ENCODE data around the gene BTNL2.
"Not testable (repeated sequence)": the region's sequence is repeated elsewhere in the genome, so short reads cannot be mapped to it uniquely, and the experiment has no call there.

Gene BTNL2

DNA sequence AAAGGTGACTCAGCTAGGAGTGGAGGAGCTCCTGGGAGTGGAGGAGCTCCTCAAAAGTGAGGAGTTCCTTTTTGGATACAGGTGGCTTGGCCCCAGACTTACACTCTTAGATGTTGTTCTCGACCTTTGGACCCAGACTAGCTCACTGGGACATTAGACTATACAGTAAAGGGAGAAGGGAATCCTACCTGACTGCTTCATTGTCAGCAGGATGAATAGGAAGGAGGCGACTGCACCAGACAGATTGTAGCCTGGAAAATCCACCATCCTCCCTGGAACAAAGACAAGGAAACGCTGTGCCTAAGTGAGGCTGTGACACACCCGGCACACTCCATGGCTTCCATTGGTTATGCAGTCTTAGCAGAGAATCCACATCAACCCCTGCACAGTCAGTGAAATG lies at the start of gene BTNL2:
Gene BTNL2, minus strand, starts transcription at position 325 of the 400 bp plus-strand sequence. Its CDS starts 58 bp downstream, at position 267.
- no peak for DNase-seq (ENCODE audit: low read depth, low spot score)

DNA sequence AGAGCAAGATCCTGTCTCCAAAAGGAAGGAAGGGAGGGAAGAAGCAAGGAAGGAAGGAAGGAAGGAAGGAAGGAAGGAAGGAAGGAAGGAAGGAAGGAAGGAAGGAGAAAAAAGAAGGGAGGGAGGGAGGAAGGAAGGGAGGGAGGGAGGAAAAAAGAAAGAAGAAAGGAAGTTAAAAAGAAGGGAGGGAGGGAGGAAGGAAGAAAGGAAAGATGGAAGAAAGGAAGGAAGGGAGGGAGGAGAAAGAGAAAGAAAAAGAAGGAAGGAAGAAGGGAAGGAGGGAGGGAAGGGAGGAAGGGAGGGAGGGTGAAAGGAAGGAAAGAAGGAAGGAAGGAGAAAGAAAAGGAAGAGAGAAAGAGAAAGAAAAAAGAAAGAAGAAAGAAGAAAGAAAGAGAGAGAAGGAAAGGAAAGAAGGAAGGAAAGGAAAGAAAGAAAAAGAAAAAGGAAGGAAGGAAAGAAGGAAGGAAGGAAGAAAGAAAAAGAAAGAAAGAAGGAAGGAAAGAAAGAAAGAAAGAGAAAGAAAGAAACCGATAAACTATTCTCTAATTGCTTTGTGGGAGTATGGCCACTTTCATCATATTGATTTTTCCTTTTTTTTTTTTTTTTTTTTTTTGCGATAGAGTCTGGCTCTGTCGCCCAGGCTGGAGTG lies 42.2 kb upstream of the BTNL2 start:
- no peak for DNase-seq (ENCODE audit: low read depth, low spot score)

GRCh38 chr6:32447932-32448331 lies 41.0 kb upstream of the BTNL2 start:
- DNase-seq (ENCODE audit: low read depth, low spot score), result no peak

DNA sequence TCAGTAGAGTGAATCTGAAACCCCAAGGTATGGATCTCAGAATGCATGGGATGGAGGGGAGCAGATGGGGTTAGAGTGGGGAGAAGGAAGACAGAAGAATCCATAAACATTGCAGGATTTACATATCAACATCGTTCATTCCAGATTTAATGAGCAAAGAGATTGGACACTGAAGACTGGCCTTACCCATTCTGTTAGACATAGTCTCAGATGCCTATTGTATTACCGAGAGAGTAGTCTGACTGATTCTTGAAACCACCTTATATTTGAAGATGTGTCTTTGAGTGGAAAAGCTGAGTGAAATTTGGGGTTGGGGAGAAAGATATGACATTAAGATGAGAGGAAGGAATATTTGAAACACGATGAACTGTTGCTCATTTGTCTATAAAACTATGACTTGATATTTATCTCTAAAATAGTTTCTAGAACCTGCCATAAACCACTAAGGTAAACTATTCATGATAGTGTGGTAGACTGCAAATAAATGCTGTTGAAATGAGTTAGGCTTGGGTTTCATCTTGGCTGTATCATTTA lies 38.4 kb upstream of the BTNL2 start:
- DNase-seq (ENCODE audit: low read depth, low spot score), result no peak

GRCh38 chr6:32444433-32444832 lies 37.5 kb upstream of the BTNL2 start:
- DNase-seq (ENCODE audit: low read depth, low spot score), result no peak

- no peak for DNase-seq (ENCODE audit: low read depth, low spot score)
Measured at GRCh38 chr6:32442977-32443552, 36.1 kb upstream of the BTNL2 start.

GRCh38 chr6:32442243-32442667 lies 35.3 kb upstream of the BTNL2 start:
- DNase-seq (ENCODE audit: low read depth, low spot score), result no peak

DNA sequence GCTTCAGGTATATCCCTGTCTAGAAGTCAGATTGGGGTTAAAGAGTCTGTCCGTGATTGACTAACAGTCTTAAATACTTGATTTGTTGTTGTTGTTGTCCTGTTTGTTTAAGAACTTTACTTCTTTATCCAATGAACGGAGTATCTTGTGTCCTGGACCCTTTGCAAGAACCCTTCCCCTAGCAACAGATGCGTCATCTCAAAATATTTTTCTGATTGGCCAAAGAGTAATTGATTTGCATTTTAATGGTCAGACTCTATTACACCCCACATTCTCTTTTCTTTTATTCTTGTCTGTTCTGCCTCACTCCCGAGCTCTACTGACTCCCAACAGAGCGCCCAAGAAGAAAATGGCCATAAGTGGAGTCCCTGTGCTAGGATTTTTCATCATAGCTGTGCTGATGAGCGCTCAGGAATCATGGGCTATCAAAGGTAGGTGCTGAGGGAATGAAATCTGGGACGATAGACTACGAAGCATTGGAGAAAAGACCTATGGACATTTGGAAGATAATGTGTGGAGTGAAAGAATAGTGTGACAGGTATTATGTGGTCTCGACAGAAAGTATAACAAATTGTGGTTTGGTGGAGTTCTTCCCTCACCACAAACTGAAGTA lies 32.7 kb upstream of the BTNL2 start, which contains the start of gene HLA-DRA:
Gene HLA-DRA, plus strand, starts transcription at position 286 of the 613 bp plus-strand sequence. Its CDS starts 64 bp downstream, at position 350.
- no peak for DNase-seq (ENCODE audit: low read depth, low spot score)

GRCh38 chr6:32439139-32439538 lies 32.2 kb upstream of the BTNL2 start:
- DNase-seq (ENCODE audit: low read depth, low spot score), result no peak

- no peak for DNase-seq (ENCODE audit: low read depth, low spot score)
Measured at GRCh38 chr6:32436995-32437836, 30.2 kb upstream of the BTNL2 start.

DNA sequence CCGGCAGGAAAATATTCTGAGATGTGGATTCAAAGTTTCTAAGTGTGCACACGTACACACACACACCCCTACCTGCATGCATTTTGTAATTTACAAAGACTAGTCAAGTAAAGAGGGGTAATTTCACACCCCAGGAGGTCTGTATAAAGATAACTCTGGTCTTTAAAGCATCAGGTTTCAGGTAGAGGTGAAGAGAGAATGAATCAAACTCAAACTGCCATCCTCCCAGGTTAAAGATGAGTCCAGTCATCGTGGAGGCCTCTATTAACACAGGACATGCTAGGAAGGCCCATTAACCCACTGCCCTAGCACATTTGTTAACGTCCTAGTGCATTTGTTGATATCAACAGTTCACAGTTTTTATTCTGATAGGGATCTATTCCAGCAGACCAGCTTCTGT lies 29.2 kb upstream of the BTNL2 start:
- DNase-seq (ENCODE audit: low read depth, low spot score), result no peak

DNA sequence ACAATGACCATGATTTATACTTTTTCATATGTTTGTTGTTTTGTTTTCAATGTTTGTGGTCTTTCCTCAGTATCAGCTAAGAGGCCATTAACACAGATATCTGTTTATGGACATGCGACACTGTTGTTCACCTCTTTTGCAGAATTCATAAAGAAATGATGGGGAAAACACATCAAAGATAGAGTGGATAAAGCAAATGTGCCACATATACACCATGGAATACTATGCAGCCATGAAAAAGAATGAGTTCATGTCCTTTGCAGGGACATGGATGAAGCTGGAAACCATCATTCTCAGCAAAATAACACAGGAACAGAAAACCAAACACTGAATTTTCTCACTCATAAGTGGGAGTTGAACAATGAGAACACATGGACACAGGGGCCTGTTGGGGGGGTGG lies 27.0 kb upstream of the BTNL2 start:
- DNase-seq (ENCODE audit: low read depth, low spot score), result not testable (repeated sequence)

DNA sequence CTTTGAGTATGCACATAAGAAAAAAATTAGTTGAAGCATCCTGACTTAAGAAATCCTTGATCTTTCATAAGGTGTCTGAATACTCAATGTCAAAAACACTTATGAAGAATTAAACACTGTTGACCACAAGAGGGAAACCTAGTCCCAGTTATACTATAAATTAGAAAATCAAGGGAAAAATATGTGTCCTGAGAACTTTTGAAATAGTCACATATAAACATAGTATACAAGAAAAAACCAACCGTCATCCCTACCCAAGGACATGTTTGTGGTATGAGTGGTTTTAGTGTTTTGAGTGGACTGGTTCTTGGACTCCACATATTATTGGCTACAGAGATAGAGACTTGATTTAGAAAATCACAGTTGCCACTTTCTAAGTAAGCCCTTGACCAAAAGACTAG lies 25.1 kb upstream of the BTNL2 start:
- DNase-seq (ENCODE audit: low read depth, low spot score), result no peak

GRCh38 chr6:32431142-32431541 lies 24.2 kb upstream of the BTNL2 start:
- DNase-seq (ENCODE audit: low read depth, low spot score), result no peak

DNA sequence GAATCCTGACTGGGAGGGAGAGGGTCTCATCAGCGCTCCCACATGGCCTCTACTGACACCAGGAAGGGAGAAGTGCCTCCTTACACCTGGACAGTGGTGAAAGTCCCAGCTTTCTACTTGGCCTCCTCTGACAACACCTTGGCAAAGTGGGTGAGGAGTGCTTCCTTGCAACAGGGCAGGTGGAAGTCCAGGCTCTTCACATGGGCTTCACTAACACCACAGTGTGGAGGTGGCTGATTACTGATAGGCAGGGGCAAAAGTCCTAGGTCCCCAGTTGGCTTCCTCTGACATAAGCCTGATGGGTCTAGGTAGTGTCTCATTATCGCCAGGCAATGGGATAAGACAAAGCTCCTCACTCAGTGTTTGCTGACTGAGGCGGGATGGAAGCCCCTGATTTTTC lies 23.2 kb upstream of the BTNL2 start:
- DNase-seq (ENCODE audit: low read depth, low spot score), result no peak

GRCh38 chr6:32427934-32428474 lies 21.0 kb upstream of the BTNL2 start:
- no peak for DNase-seq (ENCODE audit: low read depth, low spot score)

GRCh38 chr6:32427218-32427617 lies 20.2 kb upstream of the BTNL2 start:
- DNase-seq (ENCODE audit: low read depth, low spot score), result no peak

DNA sequence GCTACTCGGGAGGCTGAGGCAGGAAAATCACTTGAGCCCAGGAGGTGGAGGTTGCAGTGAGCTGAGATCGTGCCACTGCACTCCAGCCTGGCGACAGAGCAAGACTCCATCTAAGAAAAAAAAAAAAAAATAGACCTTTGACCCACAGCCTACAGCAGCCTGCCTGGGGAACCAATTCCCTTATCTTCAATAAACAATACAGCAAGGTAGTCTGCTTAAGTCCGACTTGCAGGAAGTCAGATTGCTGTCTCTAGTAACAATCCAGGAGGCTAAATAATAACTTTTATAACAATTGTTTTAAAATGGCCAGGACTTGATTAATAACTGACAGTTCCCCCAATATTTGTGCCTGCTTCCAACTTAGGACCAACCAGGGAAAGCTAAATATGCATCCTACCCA lies 19.4 kb upstream of the BTNL2 start:
- no peak for DNase-seq (ENCODE audit: low read depth, low spot score)

DNA sequence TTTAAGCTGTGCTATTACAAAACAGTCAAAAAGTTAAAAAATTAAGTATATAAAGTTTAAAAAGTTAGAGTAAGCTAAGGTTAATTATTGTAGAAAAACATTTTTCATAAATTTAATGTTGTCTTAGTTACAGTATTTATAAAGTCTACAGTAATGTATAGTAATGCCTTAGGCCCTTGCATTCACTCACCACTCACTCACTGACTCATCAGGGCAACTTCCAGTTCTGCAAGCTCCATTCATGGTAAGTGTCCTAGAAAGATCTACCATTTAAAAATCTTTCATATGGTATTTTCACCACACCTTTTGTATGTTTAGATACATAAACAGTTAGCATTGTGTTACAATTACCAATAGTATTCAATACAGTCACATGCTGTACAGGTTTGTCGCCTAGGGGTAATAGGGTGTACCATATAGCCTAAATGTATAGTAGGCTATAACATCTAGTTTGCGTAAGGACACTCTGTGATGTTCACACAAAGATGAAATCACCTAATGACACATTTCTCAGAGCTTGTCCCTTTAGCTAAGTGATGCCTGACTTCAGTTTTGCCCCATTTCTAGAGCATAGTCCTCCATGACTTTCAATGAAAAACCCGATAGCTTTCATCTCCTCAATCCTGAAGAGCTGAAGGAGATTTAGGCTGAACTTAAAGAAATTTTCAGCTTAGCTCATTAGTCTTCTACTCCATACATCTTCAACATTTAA lies 17.8 kb upstream of the BTNL2 start:
- DNase-seq (ENCODE audit: low read depth, low spot score), result no peak

GRCh38 chr6:32416036-32416435 lies 9.1 kb upstream of the BTNL2 start:
- no peak for DNase-seq (ENCODE audit: low read depth, low spot score)

DNA sequence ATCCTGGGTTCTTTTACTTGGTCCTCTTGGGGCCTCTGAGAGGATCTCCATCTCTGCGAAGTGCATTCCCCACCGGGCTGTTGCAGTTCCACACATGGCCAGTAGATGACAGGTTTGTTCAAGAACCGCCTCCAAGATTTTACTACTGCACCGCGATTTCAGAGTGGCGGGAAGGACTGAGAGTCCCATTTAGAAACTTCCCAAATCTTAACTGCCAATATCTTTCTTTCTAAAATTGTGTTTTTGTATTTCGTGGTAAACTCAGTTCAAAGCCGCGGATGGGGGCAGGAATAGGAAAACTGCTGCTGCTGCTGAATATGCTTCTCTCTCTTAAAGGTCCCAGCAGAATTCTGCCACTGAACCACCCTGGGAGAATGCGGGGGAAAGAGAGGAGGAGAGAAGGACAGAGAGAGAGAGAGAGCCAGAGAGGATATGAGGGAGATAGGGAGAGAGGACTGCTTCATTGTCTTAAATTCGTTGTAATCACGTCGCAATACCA lies 8.6 kb upstream of the BTNL2 start:
- peak; percentile 36 for DNase-seq (ENCODE audit: low read depth, low spot score)

Data from smooth muscle cell of the brain vasculature (primary cell).